GM21529 (cell line): Measurements from ENCODE around the gene VSIR.

Experiments
- ATAC-seq: cut with Tn5 transposase; IDR thresholded peaks from one replicate; pipeline ENCODE4 v1.9.1; 2021; ENCODE audit not compliant: unreplicated experiment

Gene VSIR

GRCh38 chr10:71773221-71773971 lies at the start of gene VSIR:
VSIR (minus strand) TSS chr10:71773520; CDS start chr10:71773439, 81 bp downstream.
- peak; percentile 55 for ATAC-seq

- ATAC-seq = no peak
These were observed 48.8 kb upstream of the VSIR start for GRCh38 chr10:71821909-71822763.

- ATAC-seq = no peak
These were observed 47.6 kb upstream of the VSIR start for GRCh38 chr10:71820966-71821365.

- no peak for ATAC-seq
These were observed 46.7 kb upstream of the VSIR start for GRCh38 chr10:71819985-71820384.

GRCh38 chr10:71819441-71819861 lies 46.1 kb upstream of the VSIR start:
- ATAC-seq = no peak

- no peak for ATAC-seq
These were observed 45.4 kb upstream of the VSIR start for GRCh38 chr10:71818674-71819260.

- ATAC-seq = no peak
These were observed 44.7 kb upstream of the VSIR start for GRCh38 chr10:71817831-71818655.

- ATAC-seq = no peak
These were observed 43.8 kb upstream of the VSIR start for GRCh38 chr10:71816936-71817618.

GRCh38 chr10:71816421-71816851 lies 43.1 kb upstream of the VSIR start:
- ATAC-seq = no peak

- ATAC-seq = no peak
These were observed 42.3 kb upstream of the VSIR start for GRCh38 chr10:71815515-71816130.

GRCh38 chr10:71814922-71815411 lies 41.6 kb upstream of the VSIR start:
- ATAC-seq = no peak

GRCh38 chr10:71812913-71813590 lies 39.7 kb upstream of the VSIR start:
- no peak for ATAC-seq

- peak; percentile 59 for ATAC-seq
These were observed 38.9 kb upstream of the VSIR start for GRCh38 chr10:71812016-71812912.

- ATAC-seq = no peak
These were observed 38.0 kb upstream of the VSIR start for GRCh38 chr10:71811351-71811750.

GRCh38 chr10:71810048-71810750 lies 36.9 kb upstream of the VSIR start:
- no peak for ATAC-seq

- no peak for ATAC-seq
These were observed 36.3 kb upstream of the VSIR start for GRCh38 chr10:71809628-71810027.
